GM15510 (cell line): ENCODE measurements around the gene HMOX1.

Source experiments
- POLR2A ChIP-seq: IDR thresholded peaks from 3 replicates; pipeline ENCODE4 v1.6.1; 2011; ENCODE audit warnings: borderline replicate concordance; ENCODE audit not compliant: insufficient read length; ENCODE audit errors: extremely low read depth

The HMOX1 gene

DNA sequence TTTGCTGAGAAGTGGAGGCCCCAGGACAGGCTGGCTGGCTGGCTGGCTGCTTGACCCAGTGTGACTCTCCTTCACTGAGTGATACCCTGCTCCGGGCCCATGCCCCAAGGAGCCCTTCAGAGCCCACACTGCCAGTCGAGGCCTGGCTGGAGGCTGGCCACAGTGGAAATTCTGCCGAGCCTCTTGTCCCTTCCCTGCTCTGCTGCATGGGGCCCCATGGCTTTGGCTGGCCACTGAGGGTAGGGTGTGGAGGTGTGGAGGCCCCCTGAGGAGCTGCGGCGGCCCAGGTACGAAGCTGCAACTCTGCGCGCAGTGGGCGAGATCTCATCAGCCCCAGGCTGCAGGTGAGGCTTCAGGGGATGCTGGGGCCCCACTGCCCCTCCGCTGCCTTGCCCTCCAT lies 33.4 kb upstream of the HMOX1 start:
- TF ChIP-seq POLR2A: no peak

DNA sequence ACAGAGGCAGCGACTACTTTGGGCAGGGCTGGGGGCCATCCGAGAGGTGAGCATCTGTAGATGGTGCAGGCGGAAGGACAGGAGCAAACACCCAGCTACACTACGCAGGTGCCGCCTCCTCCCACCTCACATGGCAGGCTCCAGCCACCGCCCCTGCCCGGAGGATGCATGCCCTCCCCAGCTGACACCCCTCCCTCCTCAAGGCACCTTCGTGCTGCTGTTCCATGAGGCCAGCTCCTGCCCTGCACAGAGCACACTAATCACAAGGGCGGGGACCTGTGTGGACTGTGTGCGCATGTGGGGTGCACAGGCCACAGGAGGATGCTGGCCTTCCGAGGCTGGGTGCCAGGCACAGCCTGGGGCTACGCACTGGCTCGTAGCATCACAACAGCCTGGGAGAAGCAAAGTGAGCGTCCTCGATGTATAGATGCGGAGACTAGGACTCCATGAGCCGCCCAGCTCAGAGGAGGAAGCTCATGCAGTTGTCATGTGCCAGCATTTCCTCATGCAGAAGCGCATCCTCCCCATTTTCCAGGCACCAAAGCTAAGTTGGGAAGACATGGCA lies 32.8 kb upstream of the HMOX1 start:
- TF ChIP-seq POLR2A: no peak

DNA sequence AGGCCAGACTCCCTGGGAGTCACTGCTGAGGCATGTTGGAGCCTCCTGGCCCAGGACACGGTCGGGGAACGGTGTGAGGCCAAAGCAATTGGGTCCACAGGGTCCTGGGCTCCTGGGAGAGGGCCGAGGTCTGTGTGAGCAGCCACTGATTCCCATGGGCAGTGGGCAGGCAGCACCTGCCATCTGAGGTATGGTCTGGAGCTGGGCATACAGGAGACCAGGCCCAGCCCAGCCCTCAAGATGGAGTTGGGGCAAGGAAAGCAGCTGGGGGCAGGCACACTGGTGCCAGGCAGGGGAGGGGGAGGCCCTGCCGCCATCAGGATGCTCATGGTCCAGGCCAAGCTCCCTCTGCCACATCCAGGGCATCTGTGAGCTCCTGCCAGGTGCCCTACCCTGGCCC lies 32.2 kb upstream of the HMOX1 start:
- TF ChIP-seq POLR2A: no peak

DNA sequence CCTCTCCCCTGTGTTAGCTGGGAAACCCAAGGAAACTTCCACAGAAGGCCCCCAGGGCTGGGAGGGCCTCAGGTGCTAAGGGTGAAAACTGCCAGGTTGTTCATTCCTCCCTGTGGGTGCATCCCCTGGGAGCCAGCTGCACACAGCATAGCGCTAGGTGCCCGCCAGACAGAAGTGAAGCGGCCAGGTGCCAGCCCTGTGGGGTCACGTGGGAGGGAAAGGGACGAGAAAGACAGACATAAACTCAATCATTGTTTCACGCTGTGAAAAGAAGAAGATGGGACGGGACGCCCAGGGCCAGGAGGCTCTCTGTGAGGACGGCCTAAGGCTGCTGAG lies 31.6 kb upstream of the HMOX1 start:
- TF ChIP-seq POLR2A: no peak

DNA sequence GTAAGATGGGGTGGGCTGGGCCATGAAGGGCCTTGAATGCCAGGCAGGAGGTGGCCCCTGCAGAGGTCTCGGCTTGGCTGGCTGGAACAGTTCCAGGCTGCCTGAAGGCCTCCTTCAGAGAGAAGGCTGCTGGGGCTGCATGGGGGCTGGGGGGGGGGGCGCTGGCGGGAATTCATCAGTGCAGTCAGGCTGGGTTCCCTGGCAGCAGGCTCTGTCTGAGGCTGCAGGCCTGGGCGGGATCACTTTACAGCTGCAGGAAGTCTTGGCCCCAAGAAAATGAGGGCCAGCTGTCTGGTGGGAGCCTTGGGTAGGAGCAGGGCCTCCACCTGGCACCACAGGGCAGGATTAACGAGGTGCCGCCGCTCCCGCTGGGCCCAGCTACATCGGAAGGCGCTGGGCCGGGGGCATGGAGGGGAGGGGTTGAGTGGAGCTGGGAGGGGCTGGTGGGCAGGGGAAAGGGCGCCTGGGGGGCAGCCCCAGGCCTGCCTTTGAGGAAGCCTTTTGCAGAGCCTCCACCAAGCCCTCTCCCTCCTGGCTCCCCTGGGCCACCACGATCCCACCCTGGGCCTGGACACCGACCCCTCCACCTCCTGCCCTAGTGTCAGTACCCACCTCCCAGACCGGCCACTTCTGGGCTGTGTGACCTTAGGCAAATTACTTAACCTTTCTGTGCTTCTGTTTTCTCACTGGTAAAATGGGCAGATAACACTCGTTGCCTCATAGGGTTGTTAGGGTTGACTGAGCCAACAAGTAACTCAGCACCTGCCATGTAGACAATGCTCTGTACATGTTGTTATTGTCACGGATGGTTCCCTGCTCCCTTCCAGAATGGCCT lies 31.0 kb upstream of the HMOX1 start:
- TF ChIP-seq POLR2A: no peak

DNA sequence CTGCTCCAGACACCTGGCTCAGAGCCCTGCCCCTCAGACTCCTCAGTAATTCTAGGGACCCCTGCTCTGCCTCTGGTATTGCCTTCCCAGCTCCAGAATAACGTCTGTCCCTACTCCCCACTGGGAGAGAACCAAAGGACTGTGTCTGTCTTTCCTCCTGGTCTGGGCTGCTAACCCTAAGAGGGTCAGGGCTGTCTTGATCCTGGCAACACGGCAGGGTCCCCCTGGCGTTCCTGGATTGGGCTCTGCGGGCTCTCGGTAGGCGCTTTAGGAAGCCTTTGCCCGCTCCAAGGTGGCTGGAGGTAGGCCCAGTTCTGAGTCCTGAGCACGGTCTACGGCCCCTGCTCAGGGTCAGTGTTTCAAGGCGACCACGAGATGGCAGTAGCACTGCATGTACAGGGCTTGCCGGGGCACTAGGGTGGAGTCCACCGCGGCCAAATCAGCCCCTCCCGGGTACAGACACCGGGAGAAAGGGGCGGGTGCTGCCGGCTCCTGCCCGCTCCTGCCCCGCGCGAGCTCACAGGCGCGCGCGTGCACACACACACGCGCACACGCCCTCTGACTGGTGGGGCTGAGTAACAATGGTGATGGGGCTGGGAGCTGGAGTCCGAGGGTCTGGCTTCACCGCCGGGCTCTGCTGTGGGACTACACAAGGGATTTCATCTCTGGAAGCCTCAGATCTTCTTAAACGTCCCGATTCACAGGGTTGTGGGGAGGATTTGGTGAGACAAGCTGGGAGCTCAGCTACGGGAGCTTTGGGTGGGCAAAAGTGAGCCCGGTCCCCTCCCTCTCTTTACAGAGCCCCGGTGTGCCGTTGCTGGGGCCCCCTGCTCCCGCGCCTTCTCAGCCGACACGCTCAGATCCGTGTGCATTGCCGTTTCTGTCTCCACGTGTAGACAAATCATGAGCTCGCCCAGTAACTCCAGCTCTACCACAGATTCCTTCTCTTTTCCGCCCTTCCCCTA lies 30.1 kb upstream of the HMOX1 start:
- TF ChIP-seq POLR2A: no peak

DNA sequence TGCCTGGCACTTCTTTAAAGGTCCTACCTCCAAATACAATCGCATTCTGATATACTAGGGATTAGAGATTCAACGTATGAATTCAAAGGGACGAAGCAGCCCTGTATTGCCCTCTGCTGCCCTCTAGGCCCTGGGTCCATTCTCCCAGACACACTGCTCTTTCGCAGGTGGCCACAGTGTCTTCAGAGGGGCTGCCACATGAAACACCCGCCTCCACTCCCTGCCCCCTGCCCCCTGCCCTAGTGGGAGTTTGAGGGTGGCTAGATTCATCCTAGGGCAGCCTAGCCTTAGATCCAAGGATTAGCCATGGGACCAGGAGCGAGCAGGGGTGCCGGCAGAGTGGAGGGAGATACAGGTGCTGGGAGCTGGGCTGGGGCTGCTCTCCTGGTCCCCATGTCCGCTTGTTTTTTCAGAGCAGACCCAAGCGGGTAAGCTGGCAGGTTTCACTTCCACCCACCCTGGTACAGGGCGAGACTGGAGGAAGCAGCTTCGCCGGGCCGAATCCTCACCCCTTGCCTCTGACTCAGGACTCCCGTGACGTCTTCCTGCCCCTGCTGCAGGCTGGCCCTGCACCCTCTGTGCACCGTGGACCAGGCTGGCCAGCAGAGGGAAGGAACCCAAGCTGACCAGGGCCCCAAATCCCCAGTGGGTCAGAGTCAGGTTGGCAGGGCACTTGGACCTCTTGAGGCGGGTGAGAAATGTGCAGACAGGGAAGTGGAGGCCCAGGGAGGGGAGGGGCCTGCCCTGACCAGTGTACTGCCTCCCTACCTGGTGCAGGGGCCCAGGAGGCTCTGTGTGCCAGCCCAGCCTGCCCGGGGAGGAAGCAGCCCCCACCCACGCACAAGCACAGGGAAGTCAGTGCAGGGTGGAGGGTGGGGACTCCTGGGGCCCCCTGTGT lies 28.4 kb upstream of the HMOX1 start:
- TF ChIP-seq POLR2A: no peak

DNA sequence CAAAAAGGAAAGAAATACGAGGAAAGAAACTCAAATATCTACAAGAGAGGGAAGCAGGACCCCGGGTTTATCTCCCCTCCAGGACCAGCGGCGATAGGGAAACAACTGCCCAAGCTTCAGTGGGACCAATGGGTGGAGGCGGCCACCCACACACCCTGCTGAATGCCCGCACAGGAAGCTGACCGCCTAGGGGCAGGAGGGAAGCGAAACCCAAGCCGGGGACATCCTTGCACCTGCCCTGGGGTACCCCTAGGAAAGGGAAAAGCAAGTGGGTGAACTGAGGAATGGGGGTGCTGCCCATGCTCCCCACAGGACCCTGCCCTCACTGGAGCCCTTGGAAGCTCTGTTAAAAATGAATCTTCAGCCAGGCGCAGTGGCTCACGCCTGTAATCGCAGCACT lies 27.6 kb upstream of the HMOX1 start:
- TF ChIP-seq POLR2A: no peak

DNA sequence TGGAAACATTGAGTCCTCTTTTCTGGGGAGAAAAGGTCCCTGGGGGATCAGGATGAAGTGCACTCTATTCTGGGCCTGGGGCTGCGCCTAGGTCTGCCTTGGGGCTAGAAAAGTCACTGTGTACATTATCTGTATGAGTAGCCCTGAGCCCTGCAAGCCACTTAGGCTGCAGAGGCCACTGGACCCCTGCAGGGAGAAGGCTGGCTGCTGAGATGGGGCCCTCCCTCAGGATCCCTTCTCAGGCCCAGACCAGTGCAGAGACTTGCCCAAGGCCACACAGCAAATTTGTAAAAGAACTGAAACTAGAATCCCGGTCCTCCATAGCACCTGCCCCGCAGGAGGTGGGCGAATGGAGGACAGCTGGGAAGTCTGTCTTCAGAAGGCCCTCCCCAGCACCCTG lies 26.8 kb upstream of the HMOX1 start:
- no peak for TF ChIP-seq POLR2A

DNA sequence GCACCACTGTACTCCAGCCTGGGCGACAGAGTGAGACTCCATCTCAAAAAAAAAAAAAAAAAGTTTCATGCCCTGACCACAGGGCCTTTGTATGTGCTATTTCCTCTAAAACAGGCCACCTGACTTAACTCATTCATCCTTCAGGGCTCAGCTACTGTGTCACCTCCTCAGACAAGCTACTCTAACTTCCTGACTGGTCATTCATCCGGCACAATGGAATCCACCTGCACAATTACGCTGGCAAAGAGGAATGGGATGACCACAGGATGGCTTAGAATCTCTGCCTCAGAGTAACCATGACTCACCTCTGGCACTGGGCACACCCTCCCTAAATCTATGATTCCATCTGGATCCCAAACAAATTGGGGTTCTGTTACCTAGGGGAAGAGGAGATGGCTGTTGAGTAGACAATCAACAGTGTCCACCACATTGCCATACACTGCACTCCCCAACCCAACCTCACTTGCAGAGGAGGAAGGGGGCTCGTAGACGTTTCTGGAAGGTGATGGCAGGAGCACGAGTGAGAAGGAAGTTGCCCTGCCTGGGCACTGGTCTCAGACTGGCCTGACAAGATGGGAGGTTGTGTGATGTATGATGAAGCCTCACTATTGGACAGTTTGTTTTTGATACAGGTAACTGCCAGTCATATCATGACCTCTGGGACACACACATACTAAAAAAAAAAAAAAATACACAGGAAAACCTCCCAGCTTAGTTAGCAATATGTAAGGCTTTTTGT lies 22.8 kb upstream of the HMOX1 start:
- TF ChIP-seq POLR2A: no peak

DNA sequence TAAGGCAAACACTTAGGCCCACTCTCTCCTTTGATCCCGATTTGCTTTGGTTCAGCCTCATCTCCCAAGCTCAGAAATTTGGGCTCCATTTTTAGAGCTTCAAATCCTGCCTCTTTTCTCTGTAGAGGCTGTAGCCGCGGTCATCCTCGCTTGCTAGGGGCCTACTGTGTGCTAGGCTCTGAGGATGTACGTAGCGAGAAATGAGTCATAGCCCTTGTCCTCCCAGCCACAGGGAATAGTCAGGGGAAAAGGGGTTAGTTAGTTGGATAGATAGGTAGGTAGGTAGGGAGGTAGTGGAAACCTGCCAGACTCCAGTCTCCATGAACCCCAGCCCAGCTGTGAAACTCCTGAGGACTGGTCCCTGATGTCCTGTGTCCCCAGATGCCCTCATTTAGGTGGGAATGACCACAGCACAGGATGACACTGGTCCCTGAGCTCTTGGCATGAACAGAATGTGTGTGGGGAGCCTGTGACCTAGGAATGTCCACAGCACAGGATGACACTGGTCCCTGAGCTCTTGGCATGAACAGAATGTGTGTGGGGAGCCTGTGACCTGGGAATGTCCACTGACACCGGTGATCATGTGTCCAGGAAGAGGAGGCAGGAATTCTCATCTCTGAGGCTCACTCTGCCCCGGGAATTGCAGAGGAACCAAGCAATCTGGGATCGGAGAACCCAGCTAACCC lies 21.4 kb upstream of the HMOX1 start:
- TF ChIP-seq POLR2A: no peak

DNA sequence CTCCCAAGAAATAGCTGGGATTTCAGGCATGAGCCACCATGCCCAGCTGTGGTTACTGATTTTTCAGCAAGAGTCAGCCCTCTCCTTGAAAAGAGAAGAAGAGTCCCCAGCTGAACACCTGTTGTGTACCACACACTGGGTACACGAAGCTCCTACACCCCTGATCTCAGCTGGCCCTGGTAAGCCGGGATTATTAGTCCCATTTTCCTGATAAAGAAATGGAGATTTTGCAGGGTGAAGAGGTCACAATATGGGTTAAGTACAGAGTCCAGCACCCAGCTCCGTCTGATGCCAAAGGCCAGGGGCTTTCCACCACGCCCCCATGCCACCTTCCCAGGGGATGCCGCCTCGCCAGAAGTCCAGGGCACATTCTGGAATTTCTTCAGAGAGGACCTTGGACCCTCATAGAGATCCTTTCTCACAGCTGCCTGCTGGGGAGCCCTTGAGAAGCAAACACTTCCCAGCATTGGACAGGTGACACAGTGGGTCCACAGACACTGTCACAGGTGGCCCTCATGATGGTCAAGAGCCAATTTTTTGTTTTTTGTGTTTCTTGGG lies 19.8 kb upstream of the HMOX1 start:
- TF ChIP-seq POLR2A: no peak

DNA sequence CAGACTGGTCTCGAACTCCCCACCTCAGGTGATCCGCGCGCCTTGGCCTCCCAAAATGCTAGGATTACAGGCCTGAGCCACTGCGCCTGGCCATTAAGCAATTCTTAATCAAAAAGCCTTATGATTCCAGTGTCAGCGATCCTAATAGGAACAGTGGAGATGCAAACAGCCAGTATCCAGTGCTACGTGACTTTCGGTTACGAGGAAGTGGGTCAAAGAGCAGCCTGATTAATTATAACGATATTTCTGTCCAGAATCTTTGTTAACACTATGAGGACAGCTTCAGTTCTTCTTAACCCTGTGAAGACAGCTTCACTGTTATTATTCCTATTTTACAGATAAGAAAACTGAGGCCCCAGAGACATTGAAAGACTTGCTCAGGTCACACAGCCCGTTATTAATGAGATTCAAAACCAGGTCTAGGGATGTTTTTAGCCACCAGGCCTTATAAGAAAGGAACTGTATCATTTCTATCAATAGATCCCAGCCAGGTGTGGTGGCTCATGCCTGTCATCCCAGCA lies 17.3 kb upstream of the HMOX1 start:
- no peak for TF ChIP-seq POLR2A
